ENCODE data around the gene FMN1. TPM values are rescaled to one million over a fixed set of nuclear protein-coding genes. Genes with fewer than 3 reads are reported as not detected.
"Not testable (repeated sequence)": the region's sequence is repeated elsewhere in the genome, so short reads cannot be mapped to it uniquely, and the experiment has no call there.

Gene FMN1
- polyA plus RNA-seq, 1 donor from 2014 or later: 0.40 TPM

GRCh38 chr15:32951736-32952464 lies 242.6 kb downstream of the FMN1 start:
- no peaks in the 10 kb centered on the region for H3K79me2 ChIP-seq (replicated peaks; ENCODE audit: insufficient read depth, low read length)
- no peak overlapping the region for H3K4me2 ChIP-seq (ENCODE audit: low read length)
- H3K27me3 ChIP-seq (ENCODE audit: insufficient read depth, low read depth, low read length): no peaks in the 10 kb centered on the region
- H4K20me1 ChIP-seq (ENCODE audit: insufficient read depth): no peaks in the 10 kb centered on the region
- no peaks in the 10 kb centered on the region for H3K9me2 ChIP-seq (ENCODE audit: insufficient read depth, low read length)
- H3F3A ChIP-seq (ENCODE audit: insufficient read depth, low read length, poor library complexity, severe bottlenecking): no peaks in the 10 kb centered on the region
- H3K9me3 ChIP-seq (ENCODE audit: low read length): no peaks in the 10 kb centered on the region
- H3K27ac ChIP-seq (ENCODE audit: low read length): no peak overlapping the region
- H3K36me3 ChIP-seq (ENCODE audit: insufficient read depth, low read length): no peaks in the 10 kb centered on the region
- no peak for TF ChIP-seq EZH2 (IDR thresholded peaks at IDR 0.05; ENCODE audit: borderline replicate concordance, insufficient read depth, low read length, poor library complexity, severe bottlenecking)
- no peak for TF ChIP-seq CTCF (IDR thresholded peaks at IDR 0.05; ENCODE audit: poor library complexity, severe bottlenecking)
- no peak for TF ChIP-seq EP300 (conservative IDR thresholded peaks at IDR 0.05; ENCODE audit: poor library complexity, severe bottlenecking)
- TF ChIP-seq POLR2AphosphoS5 (IDR thresholded peaks at IDR 0.05): no peak
- no peak for TF ChIP-seq MXI1 (conservative IDR thresholded peaks at IDR 0.05; ENCODE audit: poor library complexity, severe bottlenecking)
- no peak for TF ChIP-seq TAF1 (IDR thresholded peaks at IDR 0.05; ENCODE audit: low read depth)
- TF ChIP-seq RAD21 (conservative IDR thresholded peaks at IDR 0.05): no peak
- no peak for TF ChIP-seq REST (IDR thresholded peaks at IDR 0.05; ENCODE audit: borderline replicate concordance)
- no peak for TF ChIP-seq SMC3 (conservative IDR thresholded peaks at IDR 0.05; ENCODE audit: poor library complexity)
- H3K4me3 ChIP-seq (ENCODE audit: low read length): no peak overlapping the region
- H3K9ac ChIP-seq (ENCODE audit: low read length): no peak overlapping the region
- H2AFZ ChIP-seq (ENCODE audit: low read depth, low read length): no peak overlapping the region

GRCh38 chr15:32950051-32950450 lies 244.5 kb downstream of the FMN1 start:
- not testable (repeated sequence) for H4K20me1 ChIP-seq (ENCODE audit: insufficient read depth); H3K9me2 ChIP-seq (ENCODE audit: insufficient read depth, low read length); H3K36me3 ChIP-seq (ENCODE audit: insufficient read depth, low read length); H3K4me2 ChIP-seq (ENCODE audit: low read length); H3K27ac ChIP-seq (ENCODE audit: low read length); H3K27me3 ChIP-seq (ENCODE audit: insufficient read depth, low read depth, low read length); H3K79me2 ChIP-seq (replicated peaks; ENCODE audit: insufficient read depth, low read length); H3K4me3 ChIP-seq (ENCODE audit: low read length); H3K9ac ChIP-seq (ENCODE audit: low read length); H2AFZ ChIP-seq (ENCODE audit: low read depth, low read length); H3K9me3 ChIP-seq (ENCODE audit: low read length); H3F3A ChIP-seq (ENCODE audit: insufficient read depth, low read length, poor library complexity, severe bottlenecking)
